GM21576 (cell line): ENCODE results near the gene EPN2.
"Not testable (repeated sequence)": the region's sequence is repeated elsewhere in the genome, so short reads cannot be mapped to it uniquely, and the experiment has no call there.

ENCODE experiments used
- ATAC-seq: cut with Tn5 transposase; IDR thresholded peaks from one replicate; pipeline ENCODE4 v1.9.1; 2021; ENCODE audit warnings: mild to moderate bottlenecking, moderate library complexity; ENCODE audit not compliant: unreplicated experiment

EPN2 gene

GRCh38 chr17:19237139-19237388 is at the start of gene EPN2:
EPN2 (plus strand) TSS chr17:19237366; CDS start chr17:19283120, 45,754 bp downstream.
- ATAC-seq = not testable (repeated sequence)

- not testable (repeated sequence) for ATAC-seq
Observed at GRCh38 chr17:19187883-19188869, 49.0 kb upstream of the EPN2 start.

- peak; percentile 52 for ATAC-seq
Observed at GRCh38 chr17:19188870-19189708, 48.1 kb upstream of the EPN2 start.

- ATAC-seq = not testable (repeated sequence)
Observed at GRCh38 chr17:19189781-19190405, 47.3 kb upstream of the EPN2 start.

- ATAC-seq = peak; percentile 56
Observed at GRCh38 chr17:19196382-19197204, 40.6 kb upstream of the EPN2 start.

GRCh38 chr17:19202448-19202847 is 34.7 kb upstream of the EPN2 start:
- ATAC-seq = peak; percentile 64

- ATAC-seq = not testable (repeated sequence)
Observed at GRCh38 chr17:19203429-19203828, 33.7 kb upstream of the EPN2 start.

GRCh38 chr17:19215074-19215860 is 21.9 kb upstream of the EPN2 start:
- not testable (repeated sequence) for ATAC-seq

GRCh38 chr17:19216148-19216926 is 20.8 kb upstream of the EPN2 start:
- peak; percentile 46 for ATAC-seq

GRCh38 chr17:19218914-19219313 is 18.3 kb upstream of the EPN2 start:
- ATAC-seq = not testable (repeated sequence)

- not testable (repeated sequence) for ATAC-seq
Observed at GRCh38 chr17:19219384-19219783, 17.8 kb upstream of the EPN2 start.

- ATAC-seq = not testable (repeated sequence)
Observed at GRCh38 chr17:19220195-19220594, 17.0 kb upstream of the EPN2 start.

GRCh38 chr17:19226610-19227588 is 10.3 kb upstream of the EPN2 start:
- ATAC-seq = not testable (repeated sequence)

GRCh38 chr17:19234676-19235075 is 2.5 kb upstream of the EPN2 start:
- ATAC-seq = not testable (repeated sequence)

- not testable (repeated sequence) for ATAC-seq
Observed at GRCh38 chr17:19236351-19237138, 621 bp upstream of the EPN2 start.

GRCh38 chr17:19237389-19238166 is 412 bp downstream of the EPN2 start:
- ATAC-seq = peak; percentile 72
